ENCODE data around the gene FAM180B. TPM values are rescaled to one million over a fixed set of nuclear protein-coding genes. Genes with fewer than 3 reads are reported as not detected.

The FAM180B gene
- total and polyA plus RNA-seq, 2 of the 13 experiments (the other 11 are each of a cell fraction or from before 2014, with no cell fraction given) = 0.40 to 1.0 TPM

DNA sequence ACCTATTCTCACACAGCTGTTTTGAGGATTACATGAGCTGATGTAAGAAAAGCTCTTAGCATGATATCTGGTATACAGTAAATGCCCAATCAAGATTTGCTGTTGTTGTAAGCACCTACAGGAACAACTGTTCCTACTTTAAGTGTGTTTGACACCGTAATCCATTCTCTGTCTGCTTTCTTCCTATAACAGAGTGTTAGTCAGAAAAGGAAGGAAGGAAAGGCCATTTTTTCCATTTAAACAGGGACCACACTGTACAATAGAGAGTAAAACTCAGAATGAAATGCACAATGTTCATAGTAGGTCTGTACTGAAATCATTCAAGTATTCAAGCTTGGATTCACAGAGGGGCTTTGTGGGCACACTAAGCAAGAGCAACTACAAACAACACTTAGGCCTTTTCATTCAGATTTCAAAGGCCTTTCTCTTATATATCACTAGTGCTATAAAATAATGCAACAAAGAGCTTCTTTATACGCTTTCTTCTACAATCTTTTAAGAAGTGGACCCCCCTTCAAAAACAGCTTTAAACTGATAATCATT is 34.4 kb downstream of the FAM180B start:
- ATAC-seq = no peak
- no peaks in the 10 kb centered on the region for H3K9me3 ChIP-seq (ENCODE audit: low read length)
- no peaks in the 10 kb centered on the region for H4K20me1 ChIP-seq (ENCODE audit: insufficient read depth, low read length)
- no peak overlapping the region for H3K27ac ChIP-seq (ENCODE audit: extremely low read length, insufficient read depth, low read length)
- ChIA-PET POLR2A (no interaction called here), CTCF (ENCODE audit: low intra/inter-chr PET ratio, low total read pairs) (no interaction called here)
- peaks cover 13 to 59% of the 10 kb centered on the region in 2 experiments; a peak in 4 of 5 replicates for H3K36me3 ChIP-seq (replicated peaks in 1 of 2; ENCODE audit: control insufficient read depth in 1 of 2, insufficient read depth in 2 of 2, low read length in 2 of 2)
- no peak for TF ChIP-seq IKZF4 (CRISPR knock-in tag; IDR thresholded peaks at IDR 0.05; ENCODE audit: borderline replicate concordance, low read depth, not compliant biosample characterization)
- no peak for TF ChIP-seq BRF2 (CRISPR knock-in tag; IDR thresholded peaks at IDR 0.05)
- no peak for TF ChIP-seq ATF7 (IDR thresholded peaks at IDR 0.05)
- no peak for TF ChIP-seq ATF7 (CRISPR knock-in tag; IDR thresholded peaks at IDR 0.05)
- TF ChIP-seq POLR2G (IDR thresholded peaks at IDR 0.05; ENCODE audit: low read depth, low read length) = no peak
- TF ChIP-seq FOSL2 (CRISPR knock-in tag; IDR thresholded peaks at IDR 0.05) = no peak
- TF ChIP-seq, protein P1, sequence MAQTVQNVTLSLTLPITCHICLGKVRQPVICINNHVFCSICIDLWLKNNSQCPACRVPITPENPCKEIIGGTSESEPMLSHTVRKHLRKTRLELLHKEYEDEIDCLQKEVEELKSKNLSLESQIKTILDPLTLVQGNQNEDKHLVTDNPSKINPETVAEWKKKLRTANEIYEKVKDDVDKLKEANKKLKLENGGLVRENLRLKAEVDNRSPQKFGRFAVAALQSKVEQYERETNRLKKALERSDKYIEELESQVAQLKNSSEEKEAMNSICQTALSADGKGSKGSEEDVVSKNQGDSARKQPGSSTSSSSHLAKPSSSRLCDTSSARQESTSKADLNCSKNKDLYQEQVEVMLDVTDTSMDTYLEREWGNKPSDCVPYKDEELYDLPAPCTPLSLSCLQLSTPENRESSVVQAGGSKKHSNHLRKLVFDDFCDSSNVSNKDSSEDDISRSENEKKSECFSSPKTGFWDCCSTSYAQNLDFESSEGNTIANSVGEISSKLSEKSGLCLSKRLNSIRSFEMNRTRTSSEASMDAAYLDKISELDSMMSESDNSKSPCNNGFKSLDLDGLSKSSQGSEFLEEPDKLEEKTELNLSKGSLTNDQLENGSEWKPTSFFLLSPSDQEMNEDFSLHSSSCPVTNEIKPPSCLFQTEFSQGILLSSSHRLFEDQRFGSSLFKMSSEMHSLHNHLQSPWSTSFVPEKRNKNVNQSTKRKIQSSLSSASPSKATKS (CRISPR knock-in tag; IDR thresholded peaks at IDR 0.05) = no peak
- TF ChIP-seq FOXO4 (CRISPR knock-in tag; conservative IDR thresholded peaks at IDR 0.05) = no peak
- no peak for TF ChIP-seq AGO1 (IDR thresholded peaks at IDR 0.05; ENCODE audit: low read depth, low read length, poor library complexity, severe bottlenecking)
- TF ChIP-seq NAIF1 (CRISPR knock-in tag; IDR thresholded peaks at IDR 0.05; ENCODE audit: borderline replicate concordance) = no peak
- no peak for TF ChIP-seq RNF2 (conservative IDR thresholded peaks at IDR 0.05; ENCODE audit: low read depth)
- TF ChIP-seq, protein P2, sequence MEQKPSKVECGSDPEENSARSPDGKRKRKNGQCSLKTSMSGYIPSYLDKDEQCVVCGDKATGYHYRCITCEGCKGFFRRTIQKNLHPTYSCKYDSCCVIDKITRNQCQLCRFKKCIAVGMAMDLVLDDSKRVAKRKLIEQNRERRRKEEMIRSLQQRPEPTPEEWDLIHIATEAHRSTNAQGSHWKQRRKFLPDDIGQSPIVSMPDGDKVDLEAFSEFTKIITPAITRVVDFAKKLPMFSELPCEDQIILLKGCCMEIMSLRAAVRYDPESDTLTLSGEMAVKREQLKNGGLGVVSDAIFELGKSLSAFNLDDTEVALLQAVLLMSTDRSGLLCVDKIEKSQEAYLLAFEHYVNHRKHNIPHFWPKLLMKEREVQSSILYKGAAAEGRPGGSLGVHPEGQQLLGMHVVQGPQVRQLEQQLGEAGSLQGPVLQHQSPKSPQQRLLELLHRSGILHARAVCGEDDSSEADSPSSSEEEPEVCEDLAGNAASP (CRISPR knock-in tag; IDR thresholded peaks at IDR 0.05; ENCODE audit: borderline replicate concordance) = no peak
- TF ChIP-seq DMTF1 (CRISPR knock-in tag; IDR thresholded peaks at IDR 0.05) = no peak
- TF ChIP-seq ZNF556 (CRISPR knock-in tag; IDR thresholded peaks at IDR 0.05; ENCODE audit: borderline replicate concordance) = no peak
- TF ChIP-seq MTF1 (CRISPR knock-in tag; IDR thresholded peaks at IDR 0.05) = no peak
- no peak for TF ChIP-seq ZNF3 (CRISPR knock-in tag; IDR thresholded peaks at IDR 0.05)
- BruUV-seq (replicated peaks) = no TSS peak
- no peak for DNase-seq (ENCODE audit: low spot score)
- in situ Hi-C loops (cut with HindIII; ENCODE audit: extremely low pct_ligation_motif_present, low pct_unique_long_range_greater_than_20kb) = no loop called here
- H3K27me3 ChIP-seq (ENCODE audit: control insufficient read depth in 1 of 2, insufficient read depth in 2 of 2, low read length in 2 of 2) = no peaks in the 10 kb centered on the region
- no peak overlapping the region for H3K4me3 ChIP-seq (replicated peaks in 1 of 3; ENCODE audit: insufficient read depth in 1 of 3, low read depth in 2 of 3, low read length in 3 of 3)
- FAIRE-seq = no peak
- H3K4me1 ChIP-seq (ENCODE audit: insufficient read depth, low read length) = no peaks in the 10 kb centered on the region
- H2AFZ ChIP-seq (ENCODE audit: low read length) = no peak overlapping the region
- no peaks in the 10 kb centered on the region for H3K79me2 ChIP-seq (ENCODE audit: insufficient read depth, low read length)
- H3K9ac ChIP-seq (ENCODE audit: insufficient read depth, low read depth, low read length) = no peak overlapping the region
- intact Hi-C loops (cut with micrococcal nuclease; ENCODE audit: unreplicated experiment) = no loop called here
- no peak overlapping the region for H3K4me2 ChIP-seq (ENCODE audit: low read depth, low read length)
- 100% methylated on average over 2 of the region's 2 CpGs for WGBS (ENCODE audit: low lambda C conversion rate)
